ENCODE measurements around the gene PLCL2.

The PLCL2 gene

GRCh38 chr3:16893618-16894200 is 9.0 kb downstream of the PLCL2 start:
- H3K27ac ChIP-seq = no peak overlapping the region
- no peak for TF ChIP-seq ZFX (IDR thresholded peaks at IDR 0.05; ENCODE audit: borderline replicate concordance)
- TF ChIP-seq CTCF (IDR thresholded peaks at IDR 0.05) = no peak

GRCh38 chr3:16896094-16896627 is 11.4 kb downstream of the PLCL2 start:
- no peak overlapping the region for H3K27ac ChIP-seq
- TF ChIP-seq CTCF (IDR thresholded peaks at IDR 0.05) = no peak
- TF ChIP-seq ZFX (IDR thresholded peaks at IDR 0.05; ENCODE audit: borderline replicate concordance) = no peak

GRCh38 chr3:16896820-16897219 is 12.1 kb downstream of the PLCL2 start:
- no peak overlapping the region for H3K27ac ChIP-seq
- TF ChIP-seq ZFX (IDR thresholded peaks at IDR 0.05; ENCODE audit: borderline replicate concordance) = no peak

- no peak for TF ChIP-seq ZFX (IDR thresholded peaks at IDR 0.05; ENCODE audit: borderline replicate concordance)
- no peak for TF ChIP-seq CTCF (IDR thresholded peaks at IDR 0.05)
- no peak overlapping the region for H3K27ac ChIP-seq
Observed at GRCh38 chr3:16897254-16897926, 12.6 kb downstream of the PLCL2 start.

GRCh38 chr3:16898595-16899395 is 14.0 kb downstream of the PLCL2 start:
- TF ChIP-seq CTCF (IDR thresholded peaks at IDR 0.05) = no peak
- no peak for TF ChIP-seq ZFX (IDR thresholded peaks at IDR 0.05; ENCODE audit: borderline replicate concordance)
- H3K27ac ChIP-seq = no peak overlapping the region

GRCh38 chr3:16899919-16900318 is 15.2 kb downstream of the PLCL2 start:
- TF ChIP-seq ZFX (IDR thresholded peaks at IDR 0.05; ENCODE audit: borderline replicate concordance) (no peak), CTCF (IDR thresholded peaks at IDR 0.05) (no peak)
- H3K27ac ChIP-seq = no peak overlapping the region

GRCh38 chr3:16900779-16901440 is 16.2 kb downstream of the PLCL2 start:
- TF ChIP-seq ZFX (IDR thresholded peaks at IDR 0.05; ENCODE audit: borderline replicate concordance) = no peak
- TF ChIP-seq CTCF (IDR thresholded peaks at IDR 0.05) = no peak
- H3K27ac ChIP-seq = no peak overlapping the region
